GM23338 (cell line): ENCODE measurements around the gene CD46. TPM values are rescaled to one million over a fixed set of nuclear protein-coding genes. Genes with fewer than 3 reads are reported as not detected.

Experiments
- ATAC-seq: fragments of 200-7000 bp; cut with Tn5 transposase; 3 replicates; pipeline ENCODE4 v1.9.1; 2020
- DNase-seq: peaks from one replicate; pipeline ENCODE4 v3.0.0-alpha.2; 2015; ENCODE audit warnings: low spot score
- H2AFZ ChIP-seq: fragments of 200-600 bp; sonication (generic); 2 replicates; pipeline ENCODE4 v1.8.0; 2016; ENCODE audit warnings: antibody characterized with exemption, mild to moderate bottlenecking, moderate library complexity
- H3F3A ChIP-seq: fragments of 200-600 bp; sonication (generic); replicated peaks from 2 replicates; pipeline ENCODE4 v1.8.0; 2017; ENCODE audit warnings: antibody characterized with exemption, mixed run types, low read depth
- H3K27ac ChIP-seq: fragments of 200-600 bp; sonication (generic); 2 replicates; pipeline ENCODE4 v1.6.1; 2016; ENCODE audit warnings: low read depth
- H3K27me3 ChIP-seq: fragments of 200-600 bp; sonication (generic); 2 replicates; pipeline ENCODE4 v1.8.0; 2016; ENCODE audit warnings: mild to moderate bottlenecking, mixed run types, moderate library complexity; ENCODE audit not compliant: insufficient read depth
- H3K36me3 ChIP-seq: fragments of 200-600 bp; sonication (generic); 2 replicates; pipeline ENCODE4 v1.8.0; 2016; ENCODE audit warnings: mild to moderate bottlenecking; ENCODE audit not compliant: insufficient read depth
- H3K4me1 ChIP-seq: fragments of 200-600 bp; sonication (generic); 2 replicates; pipeline ENCODE4 v1.8.0; 2016; ENCODE audit warnings: mild to moderate bottlenecking, moderate library complexity; ENCODE audit not compliant: insufficient read depth
- H3K4me2 ChIP-seq: fragments of 200-600 bp; sonication (generic); 2 replicates; pipeline ENCODE4 v1.7.1; 2017; ENCODE audit warnings: mixed run types
- H3K4me3 ChIP-seq: fragments of 200-600 bp; sonication (generic); 2 replicates; pipeline ENCODE4 v1.6.1; 2016; ENCODE audit warnings: mixed run types
- H3K79me2 ChIP-seq: fragments of 200-600 bp; sonication (generic); replicated peaks from 2 replicates; pipeline ENCODE4 v1.8.0; 2017; ENCODE audit warnings: mild to moderate bottlenecking; ENCODE audit not compliant: insufficient read depth
- H3K9me2 ChIP-seq: fragments of 200-600 bp; sonication (generic); 2 replicates; pipeline ENCODE4 v1.8.0; 2017; ENCODE audit not compliant: insufficient read depth
- H4K20me1 ChIP-seq: fragments of 200-600 bp; sonication (generic); replicated peaks from 2 replicates; pipeline ENCODE4 v1.8.0; 2017; ENCODE audit warnings: mild to moderate bottlenecking; ENCODE audit not compliant: insufficient read depth
- H3K27ac Mint-ChIP-seq: 2 replicates; pipeline ENCODE4 v1.8.0; 2020; ENCODE audit warnings: inconsistent platforms, mild to moderate bottlenecking, moderate library complexity, mixed read lengths
- H3K27me3 Mint-ChIP-seq: 3 replicates; pipeline ENCODE4 v1.8.0; 2022; ENCODE audit warnings: low read depth, mild to moderate bottlenecking, moderate library complexity, mixed read lengths, inconsistent platforms; ENCODE audit not compliant: insufficient read depth, poor library complexity
- H3K36me3 Mint-ChIP-seq: 3 replicates; pipeline ENCODE4 v1.8.0; 2021; ENCODE audit warnings: low read depth, mild to moderate bottlenecking, inconsistent platforms, moderate library complexity, mixed read lengths
- H3K4me1 Mint-ChIP-seq: 3 replicates; pipeline ENCODE4 v1.8.0; 2020; ENCODE audit warnings: mild to moderate bottlenecking, inconsistent platforms, mixed read lengths
- H3K4me3 Mint-ChIP-seq: 3 replicates; pipeline ENCODE4 v1.8.0; 2021; ENCODE audit warnings: moderate library complexity, mild to moderate bottlenecking, inconsistent platforms, mixed read lengths
- H3K9me3 Mint-ChIP-seq: 3 replicates; pipeline ENCODE4 v1.8.0; 2020; ENCODE audit warnings: moderate library complexity, mild to moderate bottlenecking, inconsistent platforms, mixed read lengths
- EZH2phosphoT487 ChIP-seq: fragments of 200-600 bp; sonication (generic); IDR thresholded peaks from one replicate; pipeline ENCODE4 v1.8.1; 2018; ENCODE audit warnings: antibody characterized with exemption; ENCODE audit not compliant: unreplicated experiment
- POLR2AphosphoS5 ChIP-seq: IDR thresholded peaks from 2 replicates; pipeline ENCODE4 v1.6.1; 2016; ENCODE audit warnings: antibody characterized with exemption, low read depth
- STAT1 ChIP-seq: IDR thresholded peaks from one replicate; pipeline ENCODE4 v1.6.1; 2016; ENCODE audit warnings: antibody characterized with exemption; ENCODE audit not compliant: unreplicated experiment
- ZNF114 ChIP-seq: fragments of 250-450 bp; sonication (Bioruptor Pico); IDR thresholded peaks from 2 replicates; pipeline ENCODE4 v1.5.0; 2020; ENCODE audit warnings: mild to moderate bottlenecking, moderate library complexity
- polyA plus RNA-seq: library from polyadenylated mRNA; unstranded; fragments of >200 nt; fragmentation: Nextera tagmentation; extraction: Ambion mirVana; gene quantifications from 2 replicates; pipeline ENCODE4 v1.2.1, GENCODE V29; 2016
- total RNA-seq: library from RNA; depleted of rRNA; stranded (reverse); fragments of >200 nt; shearing (Covaris generic); gene quantifications from 2 replicates; pipeline ENCODE4 v1.2.3, GENCODE V29; 2014
- TF ChIP-seq, protein P1 (sequence below): IDR thresholded peaks from one replicate; pipeline ENCODE4 v1.6.1; 2018; ENCODE audit warnings: antibody characterized with exemption; ENCODE audit not compliant: unreplicated experiment
- TF ChIP-seq, protein P2 (sequence below), 2 experiments: fragments of 200-600 bp in 1 of 2; sonication (generic) in 1 of 2; conservative IDR thresholded peaks; 2 replicates each; pipeline versions ENCODE4 v1.5.1 to v1.6.1; 2016 to 2017; ENCODE audit warnings: antibody characterized with exemption in 2 of 2, low read depth in 2 of 2, mild to moderate bottlenecking in 2 of 2, moderate library complexity in 1 of 2
- TF ChIP-seq, protein P3 (sequence below): fragments of 250-450 bp; sonication (Bioruptor Pico); IDR thresholded peaks from 2 replicates; pipeline ENCODE4 v1.5.0; 2020; ENCODE audit warnings: mild to moderate bottlenecking, moderate library complexity
- TF ChIP-seq, protein P4 (sequence below): IDR thresholded peaks from 2 replicates; pipeline ENCODE4 v1.6.1; 2016; ENCODE audit warnings: antibody characterized with exemption

The CD46 gene
- total and polyA plus RNA-seq, 2 experiments from 2014 or later, result 199 to 209 TPM

DNA sequence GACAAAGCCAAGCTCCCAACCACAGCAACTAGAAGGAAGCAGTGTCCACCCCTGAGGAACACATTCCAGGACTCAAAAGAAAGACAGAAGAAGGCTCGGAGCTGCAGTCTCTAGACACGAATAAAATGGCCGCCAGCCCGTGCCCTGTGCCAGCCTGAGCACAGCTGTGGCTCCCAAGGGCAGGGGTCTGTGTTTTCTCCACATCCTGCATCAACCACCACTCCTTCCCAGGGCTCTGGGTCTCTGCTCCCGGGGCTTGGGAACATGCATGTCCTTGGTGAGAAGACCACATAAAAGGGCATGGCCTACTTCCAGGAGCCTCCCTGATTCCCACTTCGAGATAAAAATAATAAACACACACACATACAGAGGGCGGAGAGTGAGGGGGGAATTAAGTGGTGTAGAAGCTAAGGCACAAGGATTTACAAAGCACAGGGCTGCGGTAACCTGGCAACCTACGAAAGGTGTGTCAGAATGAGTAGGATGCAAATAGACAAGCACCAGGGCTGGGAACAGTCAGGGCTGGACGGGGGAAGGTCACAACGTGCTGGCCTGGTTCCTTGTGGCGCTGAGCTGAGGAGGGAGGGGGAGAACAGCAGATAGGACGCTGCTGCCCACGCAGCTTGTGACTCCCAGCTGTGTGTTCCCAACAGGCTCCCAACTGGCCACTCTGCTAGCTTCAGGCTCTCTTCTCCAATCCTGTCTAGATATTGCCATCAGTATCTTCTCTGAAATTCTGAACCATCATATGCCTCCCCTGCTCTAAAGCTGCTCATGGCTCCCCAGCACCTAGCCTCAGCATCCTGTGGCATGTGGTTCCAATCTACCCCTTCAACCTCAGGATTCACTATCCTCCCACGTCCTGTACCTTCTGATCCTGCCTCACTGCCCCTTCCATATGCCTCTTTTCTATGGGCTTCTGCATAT lies 86.6 kb downstream of the CD46 start:
- no peaks in the 10 kb centered on the region for H3F3A ChIP-seq
- H3K4me2 ChIP-seq, result no peak overlapping the region
- H3K36me3 ChIP-seq, result no peaks in the 10 kb centered on the region
- Mint-ChIP-seq H3K27ac (no peak overlapping the region), H3K4me3 (no peak overlapping the region), H3K36me3 (no peaks in the 10 kb centered on the region), H3K9me3 (no peaks in the 10 kb centered on the region), H3K4me1 (peaks cover 7% of the 10 kb centered on the region; the same call in 2 of the 3 replicates), H3K27me3 (peaks cover 3% of the 10 kb centered on the region)
- H4K20me1 ChIP-seq, result no peaks in the 10 kb centered on the region
- no peak overlapping the region for H3K27ac ChIP-seq
- ATAC-seq (no peak), DNase-seq (no peak)
- H3K27me3 ChIP-seq, result no peaks in the 10 kb centered on the region
- no peak overlapping the region for H2AFZ ChIP-seq
- no peak for TF ChIP-seq STAT1
- TF ChIP-seq, protein P1, sequence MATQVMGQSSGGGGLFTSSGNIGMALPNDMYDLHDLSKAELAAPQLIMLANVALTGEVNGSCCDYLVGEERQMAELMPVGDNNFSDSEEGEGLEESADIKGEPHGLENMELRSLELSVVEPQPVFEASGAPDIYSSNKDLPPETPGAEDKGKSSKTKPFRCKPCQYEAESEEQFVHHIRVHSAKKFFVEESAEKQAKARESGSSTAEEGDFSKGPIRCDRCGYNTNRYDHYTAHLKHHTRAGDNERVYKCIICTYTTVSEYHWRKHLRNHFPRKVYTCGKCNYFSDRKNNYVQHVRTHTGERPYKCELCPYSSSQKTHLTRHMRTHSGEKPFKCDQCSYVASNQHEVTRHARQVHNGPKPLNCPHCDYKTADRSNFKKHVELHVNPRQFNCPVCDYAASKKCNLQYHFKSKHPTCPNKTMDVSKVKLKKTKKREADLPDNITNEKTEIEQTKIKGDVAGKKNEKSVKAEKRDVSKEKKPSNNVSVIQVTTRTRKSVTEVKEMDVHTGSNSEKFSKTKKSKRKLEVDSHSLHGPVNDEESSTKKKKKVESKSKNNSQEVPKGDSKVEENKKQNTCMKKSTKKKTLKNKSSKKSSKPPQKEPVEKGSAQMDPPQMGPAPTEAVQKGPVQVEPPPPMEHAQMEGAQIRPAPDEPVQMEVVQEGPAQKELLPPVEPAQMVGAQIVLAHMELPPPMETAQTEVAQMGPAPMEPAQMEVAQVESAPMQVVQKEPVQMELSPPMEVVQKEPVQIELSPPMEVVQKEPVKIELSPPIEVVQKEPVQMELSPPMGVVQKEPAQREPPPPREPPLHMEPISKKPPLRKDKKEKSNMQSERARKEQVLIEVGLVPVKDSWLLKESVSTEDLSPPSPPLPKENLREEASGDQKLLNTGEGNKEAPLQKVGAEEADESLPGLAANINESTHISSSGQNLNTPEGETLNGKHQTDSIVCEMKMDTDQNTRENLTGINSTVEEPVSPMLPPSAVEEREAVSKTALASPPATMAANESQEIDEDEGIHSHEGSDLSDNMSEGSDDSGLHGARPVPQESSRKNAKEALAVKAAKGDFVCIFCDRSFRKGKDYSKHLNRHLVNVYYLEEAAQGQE, result no peak
- TF ChIP-seq POLR2AphosphoS5, result no peak
- TF ChIP-seq, protein P2, sequence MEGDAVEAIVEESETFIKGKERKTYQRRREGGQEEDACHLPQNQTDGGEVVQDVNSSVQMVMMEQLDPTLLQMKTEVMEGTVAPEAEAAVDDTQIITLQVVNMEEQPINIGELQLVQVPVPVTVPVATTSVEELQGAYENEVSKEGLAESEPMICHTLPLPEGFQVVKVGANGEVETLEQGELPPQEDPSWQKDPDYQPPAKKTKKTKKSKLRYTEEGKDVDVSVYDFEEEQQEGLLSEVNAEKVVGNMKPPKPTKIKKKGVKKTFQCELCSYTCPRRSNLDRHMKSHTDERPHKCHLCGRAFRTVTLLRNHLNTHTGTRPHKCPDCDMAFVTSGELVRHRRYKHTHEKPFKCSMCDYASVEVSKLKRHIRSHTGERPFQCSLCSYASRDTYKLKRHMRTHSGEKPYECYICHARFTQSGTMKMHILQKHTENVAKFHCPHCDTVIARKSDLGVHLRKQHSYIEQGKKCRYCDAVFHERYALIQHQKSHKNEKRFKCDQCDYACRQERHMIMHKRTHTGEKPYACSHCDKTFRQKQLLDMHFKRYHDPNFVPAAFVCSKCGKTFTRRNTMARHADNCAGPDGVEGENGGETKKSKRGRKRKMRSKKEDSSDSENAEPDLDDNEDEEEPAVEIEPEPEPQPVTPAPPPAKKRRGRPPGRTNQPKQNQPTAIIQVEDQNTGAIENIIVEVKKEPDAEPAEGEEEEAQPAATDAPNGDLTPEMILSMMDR (conservative IDR thresholded peaks at IDR 0.05; ENCODE audit: low read depth in 2 of 2), result no peak
- no peak for TF ChIP-seq ZNF114 (CRISPR knock-in tag)
- TF ChIP-seq, protein P3, sequence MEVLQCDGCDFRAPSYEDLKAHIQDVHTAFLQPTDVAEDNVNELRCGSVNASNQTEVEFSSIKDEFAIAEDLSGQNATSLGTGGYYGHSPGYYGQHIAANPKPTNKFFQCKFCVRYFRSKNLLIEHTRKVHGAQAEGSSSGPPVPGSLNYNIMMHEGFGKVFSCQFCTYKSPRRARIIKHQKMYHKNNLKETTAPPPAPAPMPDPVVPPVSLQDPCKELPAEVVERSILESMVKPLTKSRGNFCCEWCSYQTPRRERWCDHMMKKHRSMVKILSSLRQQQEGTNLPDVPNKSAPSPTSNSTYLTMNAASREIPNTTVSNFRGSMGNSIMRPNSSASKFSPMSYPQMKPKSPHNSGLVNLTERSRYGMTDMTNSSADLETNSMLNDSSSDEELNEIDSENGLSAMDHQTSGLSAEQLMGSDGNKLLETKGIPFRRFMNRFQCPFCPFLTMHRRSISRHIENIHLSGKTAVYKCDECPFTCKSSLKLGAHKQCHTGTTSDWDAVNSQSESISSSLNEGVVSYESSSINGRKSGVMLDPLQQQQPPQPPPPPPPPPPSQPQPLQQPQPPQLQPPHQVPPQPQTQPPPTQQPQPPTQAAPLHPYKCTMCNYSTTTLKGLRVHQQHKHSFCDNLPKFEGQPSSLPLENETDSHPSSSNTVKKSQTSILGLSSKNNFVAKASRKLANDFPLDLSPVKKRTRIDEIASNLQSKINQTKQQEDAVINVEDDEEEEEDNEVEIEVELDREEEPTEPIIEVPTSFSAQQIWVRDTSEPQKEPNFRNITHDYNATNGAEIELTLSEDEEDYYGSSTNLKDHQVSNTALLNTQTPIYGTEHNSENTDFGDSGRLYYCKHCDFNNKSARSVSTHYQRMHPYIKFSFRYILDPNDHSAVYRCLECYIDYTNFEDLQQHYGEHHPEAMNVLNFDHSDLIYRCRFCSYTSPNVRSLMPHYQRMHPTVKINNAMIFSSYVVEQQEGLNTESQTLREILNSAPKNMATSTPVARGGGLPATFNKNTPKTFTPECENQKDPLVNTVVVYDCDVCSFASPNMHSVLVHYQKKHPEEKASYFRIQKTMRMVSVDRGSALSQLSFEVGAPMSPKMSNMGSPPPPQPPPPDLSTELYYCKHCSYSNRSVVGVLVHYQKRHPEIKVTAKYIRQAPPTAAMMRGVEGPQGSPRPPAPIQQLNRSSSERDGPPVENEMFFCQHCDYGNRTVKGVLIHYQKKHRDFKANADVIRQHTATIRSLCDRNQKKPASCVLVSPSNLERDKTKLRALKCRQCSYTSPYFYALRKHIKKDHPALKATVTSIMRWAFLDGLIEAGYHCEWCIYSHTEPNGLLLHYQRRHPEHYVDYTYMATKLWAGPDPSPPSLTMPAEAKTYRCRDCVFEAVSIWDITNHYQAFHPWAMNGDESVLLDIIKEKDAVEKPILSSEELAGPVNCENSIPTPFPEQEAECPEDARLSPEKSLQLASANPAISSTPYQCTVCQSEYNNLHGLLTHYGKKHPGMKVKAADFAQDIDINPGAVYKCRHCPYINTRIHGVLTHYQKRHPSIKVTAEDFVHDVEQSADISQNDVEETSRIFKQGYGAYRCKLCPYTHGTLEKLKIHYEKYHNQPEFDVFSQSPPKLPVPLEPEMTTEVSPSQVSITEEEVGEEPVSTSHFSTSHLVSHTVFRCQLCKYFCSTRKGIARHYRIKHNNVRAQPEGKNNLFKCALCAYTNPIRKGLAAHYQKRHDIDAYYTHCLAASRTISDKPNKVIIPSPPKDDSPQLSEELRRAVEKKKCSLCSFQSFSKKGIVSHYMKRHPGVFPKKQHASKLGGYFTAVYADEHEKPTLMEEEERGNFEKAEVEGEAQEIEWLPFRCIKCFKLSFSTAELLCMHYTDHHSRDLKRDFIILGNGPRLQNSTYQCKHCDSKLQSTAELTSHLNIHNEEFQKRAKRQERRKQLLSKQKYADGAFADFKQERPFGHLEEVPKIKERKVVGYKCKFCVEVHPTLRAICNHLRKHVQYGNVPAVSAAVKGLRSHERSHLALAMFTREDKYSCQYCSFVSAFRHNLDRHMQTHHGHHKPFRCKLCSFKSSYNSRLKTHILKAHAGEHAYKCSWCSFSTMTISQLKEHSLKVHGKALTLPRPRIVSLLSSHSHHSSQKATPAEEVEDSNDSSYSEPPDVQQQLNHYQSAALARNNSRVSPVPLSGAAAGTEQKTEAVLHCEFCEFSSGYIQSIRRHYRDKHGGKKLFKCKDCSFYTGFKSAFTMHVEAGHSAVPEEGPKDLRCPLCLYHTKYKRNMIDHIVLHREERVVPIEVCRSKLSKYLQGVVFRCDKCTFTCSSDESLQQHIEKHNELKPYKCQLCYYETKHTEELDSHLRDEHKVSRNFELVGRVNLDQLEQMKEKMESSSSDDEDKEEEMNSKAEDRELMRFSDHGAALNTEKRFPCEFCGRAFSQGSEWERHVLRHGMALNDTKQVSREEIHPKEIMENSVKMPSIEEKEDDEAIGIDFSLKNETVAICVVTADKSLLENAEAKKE (CRISPR knock-in tag), result no peak
- TF ChIP-seq, protein P4, sequence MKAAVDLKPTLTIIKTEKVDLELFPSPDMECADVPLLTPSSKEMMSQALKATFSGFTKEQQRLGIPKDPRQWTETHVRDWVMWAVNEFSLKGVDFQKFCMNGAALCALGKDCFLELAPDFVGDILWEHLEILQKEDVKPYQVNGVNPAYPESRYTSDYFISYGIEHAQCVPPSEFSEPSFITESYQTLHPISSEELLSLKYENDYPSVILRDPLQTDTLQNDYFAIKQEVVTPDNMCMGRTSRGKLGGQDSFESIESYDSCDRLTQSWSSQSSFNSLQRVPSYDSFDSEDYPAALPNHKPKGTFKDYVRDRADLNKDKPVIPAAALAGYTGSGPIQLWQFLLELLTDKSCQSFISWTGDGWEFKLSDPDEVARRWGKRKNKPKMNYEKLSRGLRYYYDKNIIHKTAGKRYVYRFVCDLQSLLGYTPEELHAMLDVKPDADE, result no peak
- no peak for TF ChIP-seq EZH2phosphoT487
- no peaks in the 10 kb centered on the region for H3K4me1 ChIP-seq
- no peaks in the 10 kb centered on the region for H3K79me2 ChIP-seq
- 0 out of 2 replicates have a peak, but pooled peaks cover 6% of the 10 kb centered on the region for H3K9me2 ChIP-seq
- no peak overlapping the region for H3K4me3 ChIP-seq
